Ectodermal cell (in vitro differentiated cells): ENCODE data around the gene DCAF12. TPM values are rescaled to one million over a fixed set of nuclear protein-coding genes. Genes with fewer than 3 reads are reported as not detected.

ENCODE experiments used
- H3K27ac ChIP-seq: 2 replicates; pipeline ENCODE4 v1.7.0; 2013; ENCODE audit warnings: mild to moderate bottlenecking, low read depth, low read length; ENCODE audit not compliant: insufficient read depth, poor library complexity, severe bottlenecking
- H3K27me3 ChIP-seq: 2 replicates; pipeline ENCODE4 v1.7.0; 2013; ENCODE audit warnings: mild to moderate bottlenecking, low read length; ENCODE audit not compliant: insufficient read depth, control insufficient read depth, poor library complexity, severe bottlenecking
- H3K36me3 ChIP-seq: one replicate; pipeline ENCODE4 v1.7.0; 2013; ENCODE audit warnings: low read length; ENCODE audit not compliant: control insufficient read depth, insufficient read depth
- H3K4me1 ChIP-seq: one replicate; pipeline ENCODE4 v1.7.0; 2013; ENCODE audit warnings: low read length; ENCODE audit not compliant: control insufficient read depth, insufficient read depth
- H3K4me3 ChIP-seq: 2 replicates; pipeline ENCODE4 v1.7.0; 2013; ENCODE audit warnings: low read depth, low read length, control low read depth; ENCODE audit not compliant: insufficient read depth
- H3K9me3 ChIP-seq: 2 replicates; pipeline ENCODE4 v1.7.0; 2013; ENCODE audit warnings: mild to moderate bottlenecking, low read length, moderate library complexity; ENCODE audit not compliant: control insufficient read depth
- WGBS, 2 experiments: methylation state at CpG; one replicate each; pipeline ENCODE4 v1.1.7; 2013; ENCODE audit warnings: missing lambda C conversion rate in 2 of 2; 5-methylcytosine and 5-hydroxymethylcytosine counted together
- polyA plus RNA-seq, 4 experiments: library from polyadenylated mRNA; stranded (reverse); fragments of 50-300 nt; gene quantifications; one replicate each; pipeline ENCODE4 v1.2.3, GENCODE V29; 2013

Gene DCAF12
- 45.7 TPM for polyA plus RNA-seq (2013, experiment 1 of 4)
- polyA plus RNA-seq (2013, experiment 2 of 4), result 42.3 TPM
- polyA plus RNA-seq (2013, experiment 3 of 4), result 33.8 TPM
- polyA plus RNA-seq (2013, experiment 4 of 4), result 38.9 TPM

GRCh38 chr9:34126207-34127034 is at the start of gene DCAF12:
Gene DCAF12, minus strand, starts transcription at chr9:34126698. Its CDS starts 267 bp downstream, at chr9:34126431.
- Histone ChIP-seq H3K27ac (peak within 1 kb of the TSS; percentile 86), H3K4me1 (peaks cover 15% of the 10 kb centered on the region), H3K4me3 (peak within 1 kb of the TSS; percentile 84), H3K9me3 (no peaks in the 10 kb centered on the region), H3K36me3 (peaks cover 4% of the 10 kb centered on the region), H3K27me3 (no peaks in the 10 kb centered on the region)
- WGBS, 2 experiments, result 1% methylated on average over 67 of the region's 67 CpGs

DNA sequence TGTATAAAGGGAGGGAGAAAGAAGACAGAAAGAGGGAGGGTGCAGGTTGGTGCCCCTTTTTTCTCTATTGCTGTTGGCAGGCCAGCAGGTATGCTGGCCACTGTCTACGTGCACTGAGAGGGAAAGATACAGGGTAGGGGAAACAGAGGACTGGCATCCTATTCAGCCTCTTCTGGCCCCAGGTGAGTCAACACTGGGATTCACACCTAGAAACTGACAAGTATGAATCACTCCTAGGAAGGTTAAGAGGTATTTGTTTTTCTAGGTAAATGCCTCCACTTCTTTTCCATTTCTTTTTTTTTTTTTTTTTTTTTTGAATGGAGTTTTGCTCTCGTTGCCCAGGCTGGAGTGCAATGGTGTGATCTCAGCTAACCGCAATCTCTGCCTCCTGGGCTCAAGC is 49.6 kb upstream of the DCAF12 start:
- Histone ChIP-seq H3K4me1 (no peaks in the 10 kb centered on the region), H3K27ac (no peak overlapping the region), H3K9me3 (no peaks in the 10 kb centered on the region), H3K4me3 (no peak overlapping the region), H3K27me3 (no peaks in the 10 kb centered on the region), H3K36me3 (no peaks in the 10 kb centered on the region)
- 74 to 77% methylated on average over 3 of the region's 3 CpGs for WGBS, 2 experiments

DNA sequence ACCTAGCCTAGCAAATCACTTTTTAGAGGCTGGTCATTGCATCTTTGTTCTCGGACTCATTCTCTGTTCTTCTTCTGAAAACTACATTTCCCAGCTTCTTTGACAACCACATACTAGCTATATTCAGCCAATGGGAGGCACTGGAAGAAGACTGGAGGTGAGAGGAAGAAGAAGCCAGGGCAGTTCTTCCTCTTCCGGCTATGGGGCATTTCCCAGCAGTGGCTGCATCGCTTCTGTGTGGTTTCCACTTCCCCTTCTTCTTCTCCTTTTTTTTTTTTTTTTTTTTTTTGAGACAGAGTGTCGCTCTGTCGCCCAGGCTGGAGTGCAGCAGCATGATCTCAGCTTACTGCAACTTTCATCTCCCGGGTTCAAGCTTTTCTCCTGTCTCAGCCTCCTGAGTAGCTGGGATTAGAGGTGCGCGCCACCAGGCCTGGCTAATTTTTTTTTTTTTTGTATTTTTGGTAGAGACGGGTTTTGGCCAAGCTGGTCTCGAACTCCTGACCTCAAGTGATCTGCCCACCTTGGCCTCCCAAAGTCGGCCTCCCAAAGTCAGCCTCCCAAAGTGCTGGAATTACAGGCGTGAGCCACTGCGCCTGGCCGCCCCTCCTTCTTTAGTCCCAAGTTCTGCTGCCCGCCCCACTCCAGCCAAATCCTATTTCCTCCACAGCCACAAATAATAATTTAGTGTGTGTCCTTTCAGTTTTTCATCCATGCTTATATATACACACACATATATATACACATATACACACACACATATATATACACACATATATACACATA is 45.4 kb upstream of the DCAF12 start:
- Histone ChIP-seq H3K27ac (no peak overlapping the region), H3K9me3 (no peaks in the 10 kb centered on the region), H3K27me3 (no peaks in the 10 kb centered on the region), H3K36me3 (no peaks in the 10 kb centered on the region), H3K4me1 (no peaks in the 10 kb centered on the region), H3K4me3 (no peak overlapping the region)
- WGBS, 2 experiments, result 93% methylated on average over 15 of the region's 15 CpGs

GRCh38 chr9:34170237-34170991 is 43.9 kb upstream of the DCAF12 start:
- Histone ChIP-seq H3K27me3 (no peaks in the 10 kb centered on the region), H3K4me1 (no peaks in the 10 kb centered on the region), H3K4me3 (no peak overlapping the region), H3K9me3 (no peaks in the 10 kb centered on the region), H3K27ac (no peak overlapping the region), H3K36me3 (no peaks in the 10 kb centered on the region)
- 88 to 100% methylated on average over 1 of the region's 1 CpG for WGBS, 2 experiments

DNA sequence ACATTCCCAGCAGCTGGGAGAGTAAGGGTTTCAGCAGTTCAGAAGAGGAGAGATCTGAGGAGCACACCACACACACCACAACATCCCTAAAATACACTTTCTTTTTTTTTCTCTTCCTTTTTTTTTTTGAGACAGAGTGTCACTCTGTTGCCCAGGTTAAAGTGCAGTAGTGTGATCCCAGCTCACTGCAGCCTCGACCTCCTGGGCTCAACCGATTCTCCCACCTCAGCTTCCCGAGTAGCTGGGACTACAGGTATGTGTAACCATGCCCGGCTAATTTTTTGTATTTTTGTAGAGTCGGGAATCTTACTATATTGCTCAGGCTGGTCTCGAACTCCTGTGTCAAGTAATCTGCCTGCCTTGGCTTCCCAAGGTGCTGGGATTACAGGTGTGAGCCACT is 42.6 kb upstream of the DCAF12 start:
- Histone ChIP-seq H3K27me3 (no peaks in the 10 kb centered on the region), H3K36me3 (no peaks in the 10 kb centered on the region), H3K27ac (no peak overlapping the region), H3K9me3 (no peaks in the 10 kb centered on the region), H3K4me1 (no peaks in the 10 kb centered on the region), H3K4me3 (no peak overlapping the region)
- 93 to 96% methylated on average over 6 of the region's 6 CpGs for WGBS, 2 experiments

- Histone ChIP-seq H3K4me1 (no peaks in the 10 kb centered on the region), H3K4me3 (no peak overlapping the region), H3K27ac (no peak overlapping the region), H3K36me3 (no peaks in the 10 kb centered on the region), H3K9me3 (no peaks in the 10 kb centered on the region), H3K27me3 (no peaks in the 10 kb centered on the region)
- WGBS, 2 experiments, result 75 to 77% methylated on average over 3 of the region's 3 CpGs
Measured at GRCh38 chr9:34163434-34163833, 36.9 kb upstream of the DCAF12 start.

GRCh38 chr9:34158362-34158869 is 31.9 kb upstream of the DCAF12 start:
- Histone ChIP-seq H3K36me3 (no peaks in the 10 kb centered on the region), H3K9me3 (no peaks in the 10 kb centered on the region), H3K4me1 (no peaks in the 10 kb centered on the region), H3K27ac (no peak overlapping the region), H3K4me3 (no peak overlapping the region), H3K27me3 (no peaks in the 10 kb centered on the region)
- 93 to 94% methylated on average over 6 of the region's 6 CpGs for WGBS, 2 experiments

GRCh38 chr9:34157898-34158297 is 31.4 kb upstream of the DCAF12 start:
- Histone ChIP-seq H3K4me1 (no peaks in the 10 kb centered on the region), H3K27me3 (no peaks in the 10 kb centered on the region), H3K9me3 (no peaks in the 10 kb centered on the region), H3K27ac (no peak overlapping the region), H3K36me3 (no peaks in the 10 kb centered on the region), H3K4me3 (no peak overlapping the region)
- 93 to 95% methylated on average over 2 of the region's 2 CpGs for WGBS, 2 experiments

GRCh38 chr9:34157318-34157717 is 30.8 kb upstream of the DCAF12 start:
- no peak overlapping the region for H3K27ac ChIP-seq
- no peaks in the 10 kb centered on the region for H3K27me3 ChIP-seq
- H3K36me3 ChIP-seq, result no peaks in the 10 kb centered on the region
- no peaks in the 10 kb centered on the region for H3K9me3 ChIP-seq
- H3K4me3 ChIP-seq, result no peak overlapping the region
- H3K4me1 ChIP-seq, result no peaks in the 10 kb centered on the region
